Mesothelial cell of epicardium (in vitro differentiated cells): Measurements from ENCODE around the gene NHSL2. TPM values are rescaled to one million over a fixed set of nuclear protein-coding genes. Genes with fewer than 3 reads are reported as not detected.

Experiments
- DNase-seq, 2 experiments: peaks; one replicate each; pipeline ENCODE4 v3.0.0; 2021; ENCODE audit warnings: low spot score in 2 of 2; ENCODE audit not compliant: unreplicated experiment in 2 of 2
- H3K27ac Mint-ChIP-seq: 2 replicates; pipeline ENCODE4 v1.8.0; 2021; ENCODE audit warnings: mixed read lengths
- H3K27me3 Mint-ChIP-seq: 2 replicates; pipeline ENCODE4 v1.8.0; 2021; ENCODE audit warnings: low read depth, mixed read lengths
- H3K36me3 Mint-ChIP-seq: 2 replicates; pipeline ENCODE4 v1.8.0; 2021; ENCODE audit warnings: mixed read lengths
- H3K4me1 Mint-ChIP-seq: 2 replicates; pipeline ENCODE4 v1.8.0; 2021; ENCODE audit warnings: mixed read lengths
- H3K4me3 Mint-ChIP-seq: 2 replicates; pipeline ENCODE4 v1.8.0; 2021; ENCODE audit warnings: mild to moderate bottlenecking, moderate library complexity, mixed read lengths
- H3K9me3 Mint-ChIP-seq: 2 replicates; pipeline ENCODE4 v1.8.0; 2021; ENCODE audit warnings: mixed read lengths
- total RNA-seq: library from RNA; stranded (reverse); gene quantifications from 3 replicates; pipeline ENCODE4 v1.2.1, GENCODE V29; 2021
- TF ChIP-seq, protein P1 (sequence below): fragments of 200-600 bp; sonication (generic); IDR thresholded peaks from one replicate; pipeline ENCODE4 v1.5.0; 2021; ENCODE audit warnings: antibody characterized with exemption; ENCODE audit not compliant: unreplicated experiment

Gene NHSL2
- total RNA-seq, 1 donor from 2014 or later = 24.0 TPM

DNA sequence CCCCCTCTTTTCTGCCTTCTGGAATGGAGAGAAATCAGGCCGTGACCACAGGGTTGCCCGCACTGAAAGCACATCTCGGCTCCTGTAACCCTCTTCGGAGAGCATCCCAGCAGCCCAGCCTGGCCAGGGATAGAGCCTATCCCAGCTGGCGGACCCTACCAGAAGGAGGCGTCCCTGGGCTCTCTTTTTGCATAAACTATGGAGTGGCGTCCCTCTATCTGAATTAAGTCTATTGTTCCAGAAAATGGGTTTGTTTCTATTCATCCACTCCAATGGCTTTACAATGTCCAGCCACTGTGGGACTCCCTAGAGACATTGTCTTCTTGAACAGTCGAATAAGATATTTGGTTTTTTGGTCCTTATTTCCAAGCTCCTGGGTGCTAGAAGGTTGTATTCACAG is 689 bp upstream of the NHSL2 start:
- TF ChIP-seq, protein P1, sequence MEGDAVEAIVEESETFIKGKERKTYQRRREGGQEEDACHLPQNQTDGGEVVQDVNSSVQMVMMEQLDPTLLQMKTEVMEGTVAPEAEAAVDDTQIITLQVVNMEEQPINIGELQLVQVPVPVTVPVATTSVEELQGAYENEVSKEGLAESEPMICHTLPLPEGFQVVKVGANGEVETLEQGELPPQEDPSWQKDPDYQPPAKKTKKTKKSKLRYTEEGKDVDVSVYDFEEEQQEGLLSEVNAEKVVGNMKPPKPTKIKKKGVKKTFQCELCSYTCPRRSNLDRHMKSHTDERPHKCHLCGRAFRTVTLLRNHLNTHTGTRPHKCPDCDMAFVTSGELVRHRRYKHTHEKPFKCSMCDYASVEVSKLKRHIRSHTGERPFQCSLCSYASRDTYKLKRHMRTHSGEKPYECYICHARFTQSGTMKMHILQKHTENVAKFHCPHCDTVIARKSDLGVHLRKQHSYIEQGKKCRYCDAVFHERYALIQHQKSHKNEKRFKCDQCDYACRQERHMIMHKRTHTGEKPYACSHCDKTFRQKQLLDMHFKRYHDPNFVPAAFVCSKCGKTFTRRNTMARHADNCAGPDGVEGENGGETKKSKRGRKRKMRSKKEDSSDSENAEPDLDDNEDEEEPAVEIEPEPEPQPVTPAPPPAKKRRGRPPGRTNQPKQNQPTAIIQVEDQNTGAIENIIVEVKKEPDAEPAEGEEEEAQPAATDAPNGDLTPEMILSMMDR = no peak
- DNase-seq = no peak
- Mint-ChIP-seq H3K27ac (no peak overlapping the region), H3K27me3 (no peaks in the 10 kb centered on the region), H3K4me1 (peaks cover 28% of the 10 kb centered on the region), H3K36me3 (no peaks in the 10 kb centered on the region), H3K4me3 (peak overlapping the region; percentile 76), H3K9me3 (peaks cover 25% of the 10 kb centered on the region)

DNA sequence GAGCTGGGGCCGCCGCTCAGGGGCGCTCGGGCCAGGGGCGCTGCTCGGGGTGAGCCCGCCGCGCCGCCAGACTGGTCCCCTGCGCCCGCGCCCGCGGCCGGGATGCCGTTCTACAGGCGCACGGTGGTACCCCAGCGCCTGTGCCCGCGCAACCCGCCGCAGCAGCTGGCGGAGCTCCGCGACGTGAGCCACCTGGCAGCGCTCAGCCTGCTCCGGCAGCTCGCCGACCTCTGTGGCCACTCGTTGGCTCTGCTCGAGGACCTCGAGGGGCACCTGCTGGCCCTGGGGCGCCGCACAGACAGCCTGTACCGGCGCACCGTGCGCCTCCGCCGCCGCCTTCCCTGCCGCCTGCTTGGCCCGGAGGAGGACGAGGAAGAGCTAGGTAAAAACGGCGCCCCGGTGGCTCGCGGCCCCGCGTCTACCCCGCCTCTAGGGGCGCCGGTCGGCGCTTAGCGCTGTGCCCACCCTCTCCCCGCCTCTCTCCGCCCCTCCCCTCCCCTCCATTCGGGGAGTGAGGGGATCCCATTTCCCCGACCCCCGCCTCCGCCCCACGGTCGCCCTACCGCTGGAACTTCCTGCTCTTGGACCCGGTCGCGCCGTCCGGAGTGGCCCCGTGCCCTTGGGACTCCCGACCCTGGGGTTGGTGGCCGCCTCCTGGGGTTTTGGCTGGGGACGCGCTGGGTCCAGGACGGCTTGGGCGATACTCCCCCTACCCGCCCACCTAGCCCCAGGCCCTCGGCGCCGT is 513 bp downstream of the NHSL2 start:
- DNase-seq = peak; percentile 36 to 67
- Mint-ChIP-seq H3K36me3 (no peaks in the 10 kb centered on the region), H3K27me3 (no peaks in the 10 kb centered on the region), H3K27ac (peak overlapping the region; percentile 59), H3K4me3 (peak overlapping the region; percentile 72), H3K4me1 (peaks cover 24% of the 10 kb centered on the region), H3K9me3 (peaks cover 24% of the 10 kb centered on the region)
- TF ChIP-seq, protein P1 = no peak

DNA sequence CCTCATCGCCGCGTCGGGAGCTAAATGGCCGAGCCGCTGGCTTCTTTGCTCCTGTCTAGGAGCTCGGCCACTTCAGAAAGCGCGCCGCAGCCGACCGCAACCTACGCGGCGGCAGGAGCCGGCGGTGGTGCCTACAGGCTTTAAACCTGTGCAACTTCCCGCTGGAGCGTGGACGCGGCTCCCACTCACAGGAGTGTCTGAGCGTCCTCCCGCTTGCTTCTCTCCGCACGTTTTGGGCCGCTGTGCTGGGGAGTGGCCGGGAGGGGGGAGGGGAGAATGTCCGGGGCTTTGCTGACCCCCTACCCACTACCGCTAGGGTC is 1.0 kb downstream of the NHSL2 start:
- peak; percentile 25 to 58 for DNase-seq
- TF ChIP-seq, protein P1 = no peak
- Mint-ChIP-seq H3K9me3 (peaks cover 24% of the 10 kb centered on the region), H3K4me1 (peaks cover 20% of the 10 kb centered on the region), H3K27me3 (no peaks in the 10 kb centered on the region), H3K27ac (peak overlapping the region; percentile 59), H3K4me3 (peak overlapping the region; percentile 72), H3K36me3 (no peaks in the 10 kb centered on the region)

DNA sequence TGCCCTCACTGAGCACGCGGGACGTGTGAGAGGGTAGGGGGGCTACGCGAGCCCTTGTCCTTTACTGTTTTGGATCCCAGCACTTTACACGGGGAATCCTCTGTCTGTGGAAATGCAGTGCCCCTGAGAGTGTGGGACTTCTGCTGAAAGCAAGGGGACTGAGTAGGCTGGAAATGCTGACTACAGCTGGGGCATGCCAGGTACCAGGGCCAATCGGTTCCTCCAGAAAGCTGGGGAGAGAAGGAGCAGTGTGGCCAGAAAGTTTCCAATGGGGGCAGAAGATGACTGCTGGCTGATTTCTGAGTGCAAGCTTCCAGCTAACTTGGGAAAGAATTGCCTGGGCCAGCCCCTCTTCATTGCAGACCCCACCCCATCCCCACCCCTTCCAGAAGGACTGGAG is 1.5 kb downstream of the NHSL2 start:
- H3K4me3 Mint-ChIP-seq = peak overlapping the region; percentile 72
- peak overlapping the region; percentile 59 for H3K27ac Mint-ChIP-seq
- peaks cover 22% of the 10 kb centered on the region for H3K4me1 Mint-ChIP-seq
- no peak for DNase-seq
- TF ChIP-seq, protein P1 = no peak
- H3K27me3 Mint-ChIP-seq = no peaks in the 10 kb centered on the region
- peaks cover 24% of the 10 kb centered on the region for H3K9me3 Mint-ChIP-seq
- H3K36me3 Mint-ChIP-seq = no peaks in the 10 kb centered on the region

DNA sequence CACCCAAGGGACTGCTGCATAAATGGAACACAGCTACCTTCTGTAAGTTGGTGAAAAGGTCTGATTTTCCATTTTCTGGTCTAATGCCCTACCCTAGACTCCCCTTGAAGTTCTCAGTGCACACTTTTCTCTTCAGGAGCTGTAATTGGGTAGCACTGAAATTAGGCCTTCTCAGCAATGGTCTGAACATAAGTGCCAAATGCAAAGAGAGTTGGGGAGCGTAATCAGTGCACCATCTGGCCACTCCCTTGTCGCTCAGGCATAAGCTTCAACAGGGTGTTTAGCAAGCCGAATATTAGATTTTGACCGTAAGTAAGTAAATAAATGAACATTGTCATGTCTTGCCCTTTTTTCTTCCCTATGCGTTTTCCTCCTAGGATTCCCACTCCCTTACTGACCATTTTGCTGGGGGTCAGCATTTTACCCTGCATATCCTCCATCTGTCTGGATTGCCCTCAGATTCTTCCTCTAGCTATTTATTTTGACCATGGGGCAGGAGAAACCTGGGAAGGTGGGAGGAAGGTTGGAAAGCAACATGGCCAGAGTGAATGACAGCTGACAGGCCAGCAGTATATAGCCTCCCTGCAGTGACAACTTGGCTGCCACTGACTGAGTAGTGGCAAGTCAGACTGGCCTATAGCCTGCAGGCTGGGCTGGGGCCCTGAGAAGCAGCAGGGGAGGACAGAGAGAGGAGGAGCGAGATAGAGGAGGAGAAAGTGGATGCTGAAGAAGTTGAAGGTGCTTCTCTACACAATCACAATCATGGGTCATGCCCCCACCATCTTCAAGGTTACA is 2.7 kb downstream of the NHSL2 start:
- Mint-ChIP-seq H3K36me3 (no peaks in the 10 kb centered on the region), H3K4me3 (no peak overlapping the region), H3K4me1 (peaks cover 32% of the 10 kb centered on the region), H3K27me3 (no peaks in the 10 kb centered on the region), H3K9me3 (peaks cover 19% of the 10 kb centered on the region), H3K27ac (no peak overlapping the region)
- no peak for DNase-seq
- TF ChIP-seq, protein P1 = no peak
